HG02763 (cell line): ENCODE results near the gene DIP2C.

Experiments
- ATAC-seq: cut with Tn5 transposase; IDR thresholded peaks from one replicate; pipeline ENCODE4 v1.9.1; 2021; ENCODE audit warnings: mild to moderate bottlenecking, moderate library complexity; ENCODE audit not compliant: unreplicated experiment

Gene DIP2C

GRCh38 chr10:508726-509125 is 180.7 kb downstream of the DIP2C start:
- no peak for ATAC-seq

DNA sequence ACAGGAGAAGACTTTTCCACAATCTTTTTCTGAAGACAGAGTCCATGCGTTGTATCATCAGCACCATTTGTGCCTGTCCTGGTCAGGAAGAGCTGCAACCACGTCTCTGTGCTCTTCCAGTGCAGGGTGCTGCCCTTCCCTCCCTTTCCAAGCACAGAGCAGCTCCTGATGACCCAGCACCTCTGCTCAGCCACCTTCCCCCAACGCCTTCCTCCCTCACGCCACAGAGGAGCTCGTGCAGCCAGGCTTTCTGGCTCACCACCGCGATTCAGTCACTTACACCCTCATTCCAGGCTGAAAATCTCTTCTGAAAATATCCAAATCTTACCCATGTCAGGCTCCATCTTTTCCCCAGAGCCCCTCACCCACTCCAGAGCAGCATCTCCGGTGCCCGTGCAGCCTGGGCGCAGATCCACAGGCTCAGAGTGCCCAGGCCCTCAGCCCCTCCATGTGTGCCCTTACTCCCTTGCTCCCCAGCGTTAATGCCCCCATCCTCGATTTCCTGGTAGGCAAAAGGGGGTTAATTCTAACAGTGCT is 181.5 kb downstream of the DIP2C start:
- no peak for ATAC-seq

GRCh38 chr10:507355-507699 is 182.1 kb downstream of the DIP2C start:
- ATAC-seq, result no peak

DNA sequence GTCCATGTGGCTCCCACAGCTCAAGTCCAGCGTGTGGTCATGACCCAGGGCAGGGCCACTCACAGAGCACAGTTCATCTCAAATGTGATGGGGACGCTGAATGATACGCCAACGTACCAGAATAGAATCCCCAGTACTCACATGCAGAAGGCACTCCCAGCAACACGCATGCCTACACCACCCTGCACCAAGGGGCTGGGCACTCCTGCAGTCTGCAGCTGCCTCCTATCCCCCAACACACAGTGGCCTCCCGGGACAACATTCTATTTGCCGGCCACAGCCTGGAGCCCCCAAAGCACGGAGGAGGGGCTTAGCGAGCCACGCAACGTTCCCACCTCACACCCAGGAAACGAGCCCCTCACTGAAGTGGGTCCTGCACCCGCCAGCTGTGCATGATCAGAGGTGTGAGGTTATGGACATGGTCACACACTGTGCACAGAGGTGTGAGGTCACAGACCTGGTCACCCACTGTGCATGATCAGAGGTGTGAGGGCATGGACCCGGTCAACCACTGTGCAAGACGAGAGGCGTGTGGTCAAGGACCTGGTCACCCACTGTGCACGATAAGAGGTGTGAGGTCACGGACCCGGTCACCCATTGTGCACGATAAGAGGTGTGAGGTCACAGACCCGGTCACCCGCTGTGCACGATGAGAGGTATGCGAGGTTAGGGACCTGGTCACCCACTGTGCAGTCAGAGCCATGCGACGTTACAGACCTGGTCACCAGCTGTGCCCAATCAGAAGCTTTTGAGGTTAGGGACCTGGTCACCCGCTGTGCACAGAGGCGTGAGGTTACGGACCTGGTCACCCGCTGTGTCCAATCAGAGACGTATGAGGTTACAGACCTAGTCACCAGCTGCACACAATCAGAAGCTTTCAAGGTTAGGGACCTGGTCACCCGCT is 182.8 kb downstream of the DIP2C start:
- ATAC-seq, result no peak

DNA sequence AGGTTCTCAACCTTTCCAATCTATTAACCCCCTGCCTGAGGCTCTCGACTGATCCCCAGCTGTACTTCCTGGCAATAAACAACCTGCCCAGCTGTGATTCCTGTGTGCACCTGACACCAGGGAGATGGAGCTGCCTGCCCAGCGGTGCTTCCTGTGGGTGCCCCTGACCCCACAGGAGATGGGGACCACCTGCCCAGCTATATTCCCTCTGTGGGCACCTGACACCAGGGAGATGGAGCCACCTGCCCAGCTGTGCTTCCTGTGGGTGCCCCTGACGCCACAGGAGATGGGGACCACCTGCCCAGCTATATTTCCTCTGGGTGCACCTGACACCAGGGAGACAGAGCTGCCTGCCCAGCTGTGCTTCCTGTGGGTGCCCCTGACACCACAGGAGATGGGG is 184.0 kb downstream of the DIP2C start:
- no peak for ATAC-seq

DNA sequence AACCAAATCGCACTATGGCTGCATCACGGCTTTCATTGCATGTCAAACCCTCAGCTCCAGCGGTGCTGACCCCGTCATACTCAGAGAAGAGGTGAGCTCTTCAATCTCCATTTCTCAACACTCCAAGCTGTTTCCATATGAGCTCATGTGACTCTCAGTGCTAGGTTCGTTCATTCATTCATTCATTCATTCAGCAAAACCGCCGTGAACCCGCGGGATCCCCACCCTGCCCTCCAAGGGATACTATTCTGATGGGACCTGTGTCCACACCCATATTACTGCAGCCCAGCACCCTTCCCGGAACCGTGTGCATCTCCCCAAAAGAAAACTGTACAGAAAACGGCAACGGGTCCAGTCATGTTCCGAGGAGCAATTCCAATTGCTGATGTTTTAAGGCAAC is 184.7 kb downstream of the DIP2C start:
- ATAC-seq, result no peak

GRCh38 chr10:504121-504611 is 185.3 kb downstream of the DIP2C start:
- ATAC-seq, result no peak

DNA sequence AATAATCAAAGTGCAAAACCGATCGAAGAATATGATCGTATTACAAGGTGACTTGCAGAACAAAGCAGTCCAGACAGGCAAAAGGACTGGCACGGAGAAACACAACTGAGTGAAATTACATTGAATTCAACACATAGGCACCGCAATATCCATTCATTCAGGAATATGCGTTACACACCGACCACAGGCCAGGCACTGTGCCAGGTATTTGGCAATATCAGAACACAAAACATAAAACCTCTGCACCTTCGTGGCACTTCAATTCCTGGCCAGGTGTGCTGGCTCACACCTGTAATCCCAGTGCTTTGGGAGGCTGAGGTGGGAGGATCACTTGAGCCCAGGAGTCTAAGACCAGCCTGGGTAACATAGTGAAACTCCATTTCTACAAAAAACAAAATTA is 187.9 kb downstream of the DIP2C start:
- ATAC-seq, result no peak

- no peak for ATAC-seq
Measured at GRCh38 chr10:500876-501275, 188.6 kb downstream of the DIP2C start.

DNA sequence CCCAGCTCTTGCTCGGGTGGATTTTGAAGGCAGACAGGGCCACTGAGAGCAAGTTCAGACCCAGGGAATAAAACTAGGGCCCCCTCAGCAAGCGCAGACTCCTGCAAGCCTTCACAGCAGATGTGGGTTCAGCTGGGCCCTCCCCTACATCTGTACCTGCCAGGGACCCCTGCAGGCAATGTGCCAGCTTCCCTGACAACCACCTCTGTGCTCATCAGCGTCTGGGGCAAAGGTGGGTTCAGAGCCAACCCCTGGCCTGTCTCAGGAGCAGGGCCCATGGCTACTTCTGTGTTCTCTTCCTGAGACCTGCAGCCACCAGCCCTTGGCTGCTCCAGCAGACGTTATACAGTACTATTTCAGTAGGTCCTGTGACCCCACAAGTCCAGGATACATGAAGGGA is 189.5 kb downstream of the DIP2C start:
- ATAC-seq, result no peak

GRCh38 chr10:498760-499435 is 190.6 kb downstream of the DIP2C start:
- ATAC-seq, result no peak

DNA sequence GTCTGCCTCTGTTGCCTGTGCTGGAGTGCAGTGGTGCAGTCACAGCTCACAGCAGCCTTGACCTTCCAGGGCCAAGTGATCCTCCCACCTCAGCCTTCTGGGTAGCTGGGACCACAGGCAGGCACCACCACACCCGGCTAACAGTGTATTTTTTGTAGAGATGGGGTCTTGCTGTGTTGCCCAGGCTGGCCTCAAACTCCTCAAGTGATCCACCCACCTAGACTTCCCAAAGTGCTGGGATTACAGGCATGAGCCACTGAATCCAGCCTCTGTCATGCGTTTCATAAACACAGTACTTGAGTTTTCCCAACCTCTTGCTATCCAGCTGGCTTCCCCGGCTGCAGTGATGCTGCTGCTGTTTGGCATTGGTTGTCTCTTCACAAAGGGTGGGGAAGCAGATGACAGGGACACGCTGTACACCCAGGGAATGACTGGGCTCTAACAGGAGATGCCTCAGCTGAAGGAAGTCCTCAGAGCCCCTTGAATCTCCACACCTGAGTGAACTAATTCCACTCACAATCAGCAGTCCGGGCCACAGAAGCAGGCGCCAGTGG is 191.5 kb downstream of the DIP2C start:
- ATAC-seq, result no peak

DNA sequence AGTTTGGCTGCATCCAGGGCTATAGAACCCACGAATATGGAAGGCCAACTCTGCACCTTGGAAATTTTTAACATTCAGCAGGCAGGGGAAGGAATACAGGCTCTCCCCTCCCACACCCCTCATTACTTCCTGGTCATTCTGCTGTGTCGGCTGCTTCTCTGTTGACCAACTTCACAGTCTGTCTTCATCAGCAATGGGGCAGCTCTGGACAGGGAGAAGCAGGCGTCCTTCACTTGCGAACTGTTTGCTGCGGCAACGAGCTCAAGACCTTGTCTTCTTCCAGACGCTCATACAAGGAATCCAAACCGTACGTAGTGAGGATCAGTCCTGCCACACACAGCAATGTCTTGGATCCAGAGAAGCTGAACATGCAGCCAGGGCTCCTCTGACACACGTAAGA is 192.2 kb downstream of the DIP2C start:
- ATAC-seq, result no peak

DNA sequence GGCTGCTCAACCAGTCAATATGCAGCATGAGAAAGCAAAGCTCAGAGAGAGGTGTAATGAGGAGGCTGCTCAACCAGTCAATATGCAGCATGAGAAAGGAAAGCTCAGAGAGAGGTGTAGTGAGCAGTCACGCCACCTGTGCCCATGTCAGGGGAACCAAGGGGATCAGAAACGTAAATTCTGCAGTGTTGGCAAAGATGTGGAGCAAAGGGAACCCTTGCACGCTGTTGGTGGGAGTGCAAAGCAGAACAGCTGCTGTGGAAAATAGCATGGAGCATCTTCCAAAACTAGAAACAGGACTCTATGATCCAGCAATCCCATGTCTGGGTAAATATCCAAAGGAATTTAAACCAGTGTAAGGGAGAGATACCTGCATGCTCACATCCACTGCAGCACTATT is 194.9 kb downstream of the DIP2C start:
- ATAC-seq, result no peak

GRCh38 chr10:494149-494542 is 195.3 kb downstream of the DIP2C start:
- no peak for ATAC-seq

DNA sequence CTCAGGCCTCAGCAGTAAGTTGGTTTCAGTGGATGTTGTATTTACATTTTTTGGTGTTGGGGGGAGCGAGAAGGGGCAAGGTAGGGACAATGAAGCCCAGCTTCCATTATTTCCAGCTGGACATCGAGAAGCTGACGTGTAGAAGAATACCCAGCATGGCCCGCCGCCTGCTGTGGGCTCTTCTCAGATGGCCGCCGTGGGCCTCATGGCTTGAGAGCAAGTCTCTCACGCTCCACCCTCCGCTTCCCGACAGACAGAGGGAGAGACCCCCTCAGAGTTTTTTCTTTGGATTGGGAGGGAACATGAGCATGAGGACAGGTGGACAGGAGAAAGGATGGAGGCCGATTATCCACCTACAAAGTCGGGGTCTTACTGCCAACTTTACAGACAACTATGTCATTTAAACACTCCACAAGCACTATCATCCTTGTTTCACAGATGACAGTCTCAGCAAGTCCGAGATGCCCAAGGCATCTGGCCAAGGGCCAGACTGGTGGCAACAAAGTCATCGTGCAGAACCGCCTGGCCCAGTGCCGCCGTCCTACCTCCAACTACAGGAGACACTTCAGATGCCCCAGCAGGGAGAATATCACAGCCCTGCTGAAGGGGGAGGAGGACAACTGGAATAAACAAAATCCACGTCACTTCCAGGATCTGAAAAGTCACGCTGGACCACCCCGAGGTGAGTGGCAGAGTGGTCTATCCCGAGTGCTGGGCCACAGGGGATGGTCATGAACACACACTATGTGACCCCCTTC is 195.9 kb downstream of the DIP2C start:
- ATAC-seq, result no peak

GRCh38 chr10:492836-493235 is 196.6 kb downstream of the DIP2C start:
- no peak for ATAC-seq

DNA sequence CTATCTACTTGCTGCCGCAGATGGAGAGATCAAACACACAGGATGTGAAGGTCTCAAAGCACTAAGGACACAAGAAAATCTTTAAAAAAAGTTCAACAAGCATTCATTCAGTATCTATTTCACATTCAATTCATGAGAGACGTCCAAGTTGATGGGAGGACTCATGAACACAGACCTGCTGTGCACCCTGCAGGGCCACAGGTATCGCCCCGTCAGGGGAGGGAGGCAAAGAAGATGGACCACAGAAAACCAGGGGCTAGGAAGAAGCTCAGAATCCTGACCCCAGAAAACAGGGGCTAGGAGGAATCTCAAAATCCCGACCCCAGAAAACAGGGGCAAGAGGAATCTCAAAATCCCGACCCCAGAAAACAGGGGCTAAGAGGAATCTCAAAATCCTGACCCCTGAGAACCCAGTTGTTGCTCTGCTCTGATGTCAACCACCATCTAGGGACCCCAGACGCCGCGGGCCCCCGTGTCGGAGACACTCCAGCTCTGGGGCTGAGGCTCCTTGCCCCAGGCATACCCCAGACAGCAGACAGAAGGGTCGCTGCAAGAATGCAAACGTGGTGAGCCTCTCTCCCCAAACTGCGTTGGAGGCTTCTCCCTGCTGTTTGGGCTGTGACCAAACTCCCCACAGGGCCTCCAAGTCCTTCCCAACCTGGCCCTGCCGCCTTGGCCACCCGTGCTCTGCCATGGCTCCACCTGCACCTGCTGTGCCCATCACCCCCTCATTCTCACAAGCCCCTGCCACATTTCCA is 197.6 kb downstream of the DIP2C start:
- no peak for ATAC-seq

DNA sequence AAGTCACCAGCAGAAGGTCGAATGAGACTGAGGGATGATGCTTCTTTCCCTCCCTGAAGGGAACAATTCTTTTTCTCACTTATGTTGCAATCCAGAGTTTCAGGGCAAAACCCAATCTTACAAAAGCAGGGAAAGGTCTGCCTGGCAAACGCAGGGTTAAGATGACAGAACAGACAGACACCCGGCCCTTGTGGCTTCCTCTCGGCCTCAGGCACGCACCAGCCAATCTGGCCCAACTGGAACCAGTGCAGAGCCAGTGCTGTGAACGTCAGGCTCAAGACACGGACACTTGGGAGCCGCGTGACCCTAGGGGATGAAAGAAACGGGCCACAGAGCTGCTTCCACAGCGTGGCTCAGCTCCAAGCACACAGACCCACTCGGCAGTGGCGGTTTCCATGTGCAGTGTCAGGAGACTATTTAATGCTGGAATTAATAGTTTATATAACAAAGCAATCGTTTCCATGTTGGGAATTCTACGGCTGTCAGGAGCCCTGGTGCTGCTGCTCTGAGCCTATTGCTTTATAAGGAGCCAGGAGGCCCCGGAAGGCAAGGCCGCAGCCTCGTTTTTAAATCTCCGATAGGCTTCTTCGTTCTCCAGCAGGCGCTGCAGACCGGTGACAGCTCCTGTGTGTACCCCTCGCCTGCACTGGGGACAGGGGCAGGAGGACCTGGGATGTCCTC is 198.4 kb downstream of the DIP2C start:
- no peak for ATAC-seq

- no peak for ATAC-seq
Measured at GRCh38 chr10:490256-490655, 199.2 kb downstream of the DIP2C start.
